HG03439 (cell line): ENCODE results near the gene HDAC4.

Source experiments
- ATAC-seq: cut with Tn5 transposase; IDR thresholded peaks from one replicate; pipeline ENCODE4 v1.9.1; 2021; ENCODE audit warnings: mild to moderate bottlenecking, moderate library complexity; ENCODE audit not compliant: unreplicated experiment

The HDAC4 gene

GRCh38 chr2:239429473-239430350 is 28.9 kb upstream of the HDAC4 start:
- ATAC-seq: no peak

- ATAC-seq: no peak
Observed at GRCh38 chr2:239425631-239426030, 24.8 kb upstream of the HDAC4 start.

- no peak for ATAC-seq
Observed at GRCh38 chr2:239424337-239425045, 23.7 kb upstream of the HDAC4 start.

- no peak for ATAC-seq
Observed at GRCh38 chr2:239423551-239423950, 22.7 kb upstream of the HDAC4 start.

GRCh38 chr2:239421851-239422250 is 21.0 kb upstream of the HDAC4 start:
- no peak for ATAC-seq

GRCh38 chr2:239420082-239420481 is 19.3 kb upstream of the HDAC4 start:
- no peak for ATAC-seq

GRCh38 chr2:239418918-239419317 is 18.1 kb upstream of the HDAC4 start:
- ATAC-seq: no peak

- no peak for ATAC-seq
Observed at GRCh38 chr2:239412905-239413603, 12.2 kb upstream of the HDAC4 start.

- no peak for ATAC-seq
Observed at GRCh38 chr2:239411549-239412319, 10.9 kb upstream of the HDAC4 start.

- no peak for ATAC-seq
Observed at GRCh38 chr2:239411117-239411516, 10.3 kb upstream of the HDAC4 start.

- ATAC-seq: no peak
Observed at GRCh38 chr2:239409976-239410375, 9.2 kb upstream of the HDAC4 start.

- ATAC-seq: no peak
Observed at GRCh38 chr2:239407112-239407511, 6.3 kb upstream of the HDAC4 start.

GRCh38 chr2:239406316-239406995 is 5.6 kb upstream of the HDAC4 start:
- no peak for ATAC-seq

- ATAC-seq: no peak
Observed at GRCh38 chr2:239405071-239405470, 4.3 kb upstream of the HDAC4 start.

- ATAC-seq: no peak
Observed at GRCh38 chr2:239402666-239403065, 1.8 kb upstream of the HDAC4 start.

- peak; percentile 8 for ATAC-seq
Observed at GRCh38 chr2:239401881-239402233, 1.0 kb upstream of the HDAC4 start.

- peak; percentile 90 for ATAC-seq
Observed at GRCh38 chr2:239401067-239401880, 454 bp upstream of the HDAC4 start.

GRCh38 chr2:239399921-239400595 is 762 bp downstream of the HDAC4 start:
- no peak for ATAC-seq

- no peak for ATAC-seq
Observed at GRCh38 chr2:239399433-239399920, 1.3 kb downstream of the HDAC4 start.
